ENCODE results near the gene KCNMA1.

The KCNMA1 gene

GRCh38 chr10:77463499-77463898, 174.1 kb downstream of the KCNMA1 start:
- in situ Hi-C loops (cut with MboI; ENCODE audit: low sequenced_read_pairs), result no loop called here

- in situ Hi-C loops (cut with MboI; ENCODE audit: low sequenced_read_pairs), result no loop called here
Measured at GRCh38 chr10:77461636-77462296, 175.8 kb downstream of the KCNMA1 start.

- in situ Hi-C loops (cut with MboI; ENCODE audit: low sequenced_read_pairs), result no loop called here
Measured at GRCh38 chr10:77459905-77460304, 177.7 kb downstream of the KCNMA1 start.

GRCh38 chr10:77458986-77459590, 178.5 kb downstream of the KCNMA1 start:
- in situ Hi-C loops (cut with MboI; ENCODE audit: low sequenced_read_pairs), result no loop called here

- in situ Hi-C loops (cut with MboI; ENCODE audit: low sequenced_read_pairs), result no loop called here
Measured at GRCh38 chr10:77457721-77458120, 179.9 kb downstream of the KCNMA1 start.

GRCh38 chr10:77457266-77457665, 180.3 kb downstream of the KCNMA1 start:
- in situ Hi-C loops (cut with MboI; ENCODE audit: low sequenced_read_pairs), result no loop called here

- in situ Hi-C loops (cut with MboI; ENCODE audit: low sequenced_read_pairs), result no loop called here
Measured at GRCh38 chr10:77456414-77456813, 181.2 kb downstream of the KCNMA1 start.

GRCh38 chr10:77455561-77455960, 182.0 kb downstream of the KCNMA1 start:
- in situ Hi-C loops (cut with MboI; ENCODE audit: low sequenced_read_pairs), result no loop called here

GRCh38 chr10:77452952-77453564, 184.6 kb downstream of the KCNMA1 start:
- in situ Hi-C loops (cut with MboI; ENCODE audit: low sequenced_read_pairs), result no loop called here

GRCh38 chr10:77451886-77452285, 185.7 kb downstream of the KCNMA1 start:
- in situ Hi-C loops (cut with MboI; ENCODE audit: low sequenced_read_pairs), result no loop called here

GRCh38 chr10:77448226-77448625, 189.4 kb downstream of the KCNMA1 start:
- in situ Hi-C loops (cut with MboI; ENCODE audit: low sequenced_read_pairs), result no loop called here

GRCh38 chr10:77446700-77447099, 190.9 kb downstream of the KCNMA1 start:
- in situ Hi-C loops (cut with MboI; ENCODE audit: low sequenced_read_pairs), result no loop called here

- in situ Hi-C loops (cut with MboI; ENCODE audit: low sequenced_read_pairs), result no loop called here
Measured at GRCh38 chr10:77445547-77445946, 192.1 kb downstream of the KCNMA1 start.

- in situ Hi-C loops (cut with MboI; ENCODE audit: low sequenced_read_pairs), result no loop called here
Measured at GRCh38 chr10:77444041-77444440, 193.6 kb downstream of the KCNMA1 start.

- in situ Hi-C loops (cut with MboI; ENCODE audit: low sequenced_read_pairs), result no loop called here
Measured at GRCh38 chr10:77442699-77443189, 194.9 kb downstream of the KCNMA1 start.

- in situ Hi-C loops (cut with MboI; ENCODE audit: low sequenced_read_pairs), result no loop called here
Measured at GRCh38 chr10:77441353-77442166, 196.0 kb downstream of the KCNMA1 start.

GRCh38 chr10:77436257-77436975, 201.2 kb downstream of the KCNMA1 start:
- in situ Hi-C loops (cut with MboI; ENCODE audit: low sequenced_read_pairs), result no loop called here

GRCh38 chr10:77433546-77433945, 204.1 kb downstream of the KCNMA1 start:
- in situ Hi-C loops (cut with MboI; ENCODE audit: low sequenced_read_pairs), result no loop called here

GRCh38 chr10:77431980-77432797, 205.4 kb downstream of the KCNMA1 start:
- in situ Hi-C loops (cut with MboI; ENCODE audit: low sequenced_read_pairs), result no loop called here

- in situ Hi-C loops (cut with MboI; ENCODE audit: low sequenced_read_pairs), result no loop called here
Measured at GRCh38 chr10:77431209-77431611, 206.4 kb downstream of the KCNMA1 start.

Data from HL-60/S4 treated with retinoic acid at 250 ng/mL for 4 days and 3 days (cell line).